Upper lobe of left lung (tissue), 4 donors: ENCODE measurements around the gene KRTAP23-1.

Experiments
- POLR2A ChIP-seq, 4 donors: fragments of 450-650 bp; IDR thresholded peaks; one replicate each; pipeline ENCODE4 v1.5.1; 2016 to 2017; ENCODE audit warnings: antibody characterized with exemption in 4 of 4, mild to moderate bottlenecking in 2 of 4
- POLR2AphosphoS5 ChIP-seq, 2 donors: sonication (generic); formaldehyde crosslinking; IDR thresholded peaks; one replicate each; pipeline ENCODE4 v1.5.1; 2017; ENCODE audit warnings: antibody characterized with exemption in 2 of 2
- TF ChIP-seq, protein P1 (sequence below), 6 experiments: fragments of 450-650 bp in 4 of 6; fragments of 200-600 bp in 2 of 6; sonication (generic) in 2 of 6; IDR thresholded peaks; one replicate each; pipeline ENCODE4 v1.5.1; 2016 to 2019; ENCODE audit warnings: antibody characterized with exemption in 6 of 6

GRCh38 chr21:30395731-30396130, 47.3 kb upstream of the KRTAP23-1 start, which contains the start of gene KRTAP13-1:
- no peak for TF ChIP-seq POLR2AphosphoS5 (IDR thresholded peaks at IDR 0.05)
- TF ChIP-seq, protein P1, sequence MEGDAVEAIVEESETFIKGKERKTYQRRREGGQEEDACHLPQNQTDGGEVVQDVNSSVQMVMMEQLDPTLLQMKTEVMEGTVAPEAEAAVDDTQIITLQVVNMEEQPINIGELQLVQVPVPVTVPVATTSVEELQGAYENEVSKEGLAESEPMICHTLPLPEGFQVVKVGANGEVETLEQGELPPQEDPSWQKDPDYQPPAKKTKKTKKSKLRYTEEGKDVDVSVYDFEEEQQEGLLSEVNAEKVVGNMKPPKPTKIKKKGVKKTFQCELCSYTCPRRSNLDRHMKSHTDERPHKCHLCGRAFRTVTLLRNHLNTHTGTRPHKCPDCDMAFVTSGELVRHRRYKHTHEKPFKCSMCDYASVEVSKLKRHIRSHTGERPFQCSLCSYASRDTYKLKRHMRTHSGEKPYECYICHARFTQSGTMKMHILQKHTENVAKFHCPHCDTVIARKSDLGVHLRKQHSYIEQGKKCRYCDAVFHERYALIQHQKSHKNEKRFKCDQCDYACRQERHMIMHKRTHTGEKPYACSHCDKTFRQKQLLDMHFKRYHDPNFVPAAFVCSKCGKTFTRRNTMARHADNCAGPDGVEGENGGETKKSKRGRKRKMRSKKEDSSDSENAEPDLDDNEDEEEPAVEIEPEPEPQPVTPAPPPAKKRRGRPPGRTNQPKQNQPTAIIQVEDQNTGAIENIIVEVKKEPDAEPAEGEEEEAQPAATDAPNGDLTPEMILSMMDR (IDR thresholded peaks at IDR 0.05): no peak
- TF ChIP-seq POLR2A (IDR thresholded peaks at IDR 0.05): no peak
